HEK293T (cell line): Measurements from ENCODE around the gene ARHGEF39.

Source experiments
- BHLHE40 ChIP-seq: fragments of 450-650 bp; IDR thresholded peaks from 2 replicates; pipeline ENCODE4 v1.6.1; 2016; ENCODE audit warnings: mild to moderate bottlenecking, moderate library complexity, borderline replicate concordance
- CTBP1 ChIP-seq: fragments of 450-650 bp; IDR thresholded peaks from 2 replicates; pipeline ENCODE4 v1.6.1; 2016; ENCODE audit warnings: borderline replicate concordance
- ELF4 ChIP-seq: fragments of 450-650 bp; IDR thresholded peaks from 2 replicates; pipeline ENCODE4 v1.6.1; 2017; ENCODE audit warnings: antibody characterized with exemption
- FOXA1 ChIP-seq: fragments of 450-650 bp; IDR thresholded peaks from 2 replicates; pipeline ENCODE4 v1.6.1; 2016; ENCODE audit warnings: mild to moderate bottlenecking
- FOXM1 ChIP-seq: fragments of 450-650 bp; IDR thresholded peaks from 2 replicates; pipeline ENCODE4 v1.6.1; 2017; ENCODE audit warnings: mild to moderate bottlenecking, borderline replicate concordance
- L3MBTL2 ChIP-seq: fragments of 450-650 bp; conservative IDR thresholded peaks from 2 replicates; pipeline ENCODE4 v1.6.1; 2016; ENCODE audit warnings: mild to moderate bottlenecking
- LEF1 ChIP-seq: fragments of 450-650 bp; IDR thresholded peaks from 2 replicates; pipeline ENCODE4 v1.6.1; 2017; ENCODE audit warnings: mild to moderate bottlenecking, borderline replicate concordance
- NFRKB ChIP-seq: fragments of 450-650 bp; IDR thresholded peaks from 2 replicates; pipeline ENCODE4 v1.6.1; 2016; ENCODE audit warnings: mild to moderate bottlenecking, moderate library complexity
- PKNOX1 ChIP-seq: fragments of 450-650 bp; IDR thresholded peaks from 2 replicates; pipeline ENCODE4 v1.6.1; 2016
- SP1 ChIP-seq: fragments of 450-650 bp; IDR thresholded peaks from 2 replicates; pipeline ENCODE4 v1.6.1; 2017
- SUZ12 ChIP-seq: fragments of 450-650 bp; IDR thresholded peaks from 2 replicates; pipeline ENCODE4 v1.6.1; 2016; ENCODE audit warnings: mild to moderate bottlenecking
- TARDBP ChIP-seq: fragments of 450-650 bp; IDR thresholded peaks from 2 replicates; pipeline ENCODE4 v1.6.1; 2016
- ZNF384 ChIP-seq: fragments of 450-650 bp; IDR thresholded peaks from 2 replicates; pipeline ENCODE4 v1.6.1; 2016

GRCh38 chr9:35652829-35653209, 12.2 kb downstream of the ARHGEF39 start:
- TF ChIP-seq ELF4 (no peak), FOXA1 (no peak), CTBP1 (no peak), NFRKB (no peak), BHLHE40 (no peak), SP1 (no peak), SUZ12 (no peak), ZNF384 (no peak), L3MBTL2 (no peak), FOXM1 (no peak), LEF1 (no peak), PKNOX1 (no peak), TARDBP (no peak)
